ENCODE results near the gene ERVV-1.

The ERVV-1 gene

GRCh38 chr19:53034054-53034453 lies 20.3 kb downstream of the ERVV-1 start:
- no peak for DNase-seq

DNA sequence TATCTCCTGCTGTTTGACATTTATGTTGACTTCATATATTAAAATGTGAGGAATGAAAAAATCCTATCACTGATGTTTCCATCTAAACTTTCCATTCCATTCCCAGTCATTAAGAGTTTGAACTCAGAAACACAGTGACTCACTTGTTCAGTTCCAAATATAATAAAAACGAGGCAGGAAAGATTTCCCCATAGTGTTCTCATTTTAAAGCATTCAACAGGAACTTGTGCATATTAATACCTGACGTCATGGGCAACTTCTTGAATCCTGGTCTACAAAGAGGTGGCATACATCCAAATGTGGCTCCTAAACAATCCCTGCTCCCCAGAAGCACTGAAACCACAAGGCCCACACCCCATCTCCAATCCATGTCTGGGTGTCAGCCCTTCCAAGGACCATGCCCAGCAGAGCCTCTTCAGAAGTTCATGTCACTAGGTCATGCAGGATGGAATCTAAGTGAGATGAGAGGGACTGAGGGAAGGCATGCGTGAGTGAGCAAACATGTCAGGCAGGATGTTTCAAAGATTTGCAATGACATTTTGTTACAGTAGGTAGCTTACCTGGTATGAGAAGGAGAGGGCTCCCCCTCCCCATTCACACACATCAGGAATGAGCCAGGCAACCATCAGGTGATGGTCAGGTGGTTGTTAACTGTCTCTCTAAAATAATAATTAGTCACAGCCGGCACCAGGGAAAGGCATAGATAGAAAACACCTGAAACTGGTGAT lies 21.4 kb downstream of the ERVV-1 start:
- no peak for DNase-seq

- no peak for DNase-seq
Measured at GRCh38 chr19:53037101-53038097, 23.7 kb downstream of the ERVV-1 start.

- DNase-seq: no peak
Measured at GRCh38 chr19:53041366-53041765, 27.6 kb downstream of the ERVV-1 start.

- no peak for DNase-seq
Measured at GRCh38 chr19:53045536-53045935, 31.8 kb downstream of the ERVV-1 start.

DNA sequence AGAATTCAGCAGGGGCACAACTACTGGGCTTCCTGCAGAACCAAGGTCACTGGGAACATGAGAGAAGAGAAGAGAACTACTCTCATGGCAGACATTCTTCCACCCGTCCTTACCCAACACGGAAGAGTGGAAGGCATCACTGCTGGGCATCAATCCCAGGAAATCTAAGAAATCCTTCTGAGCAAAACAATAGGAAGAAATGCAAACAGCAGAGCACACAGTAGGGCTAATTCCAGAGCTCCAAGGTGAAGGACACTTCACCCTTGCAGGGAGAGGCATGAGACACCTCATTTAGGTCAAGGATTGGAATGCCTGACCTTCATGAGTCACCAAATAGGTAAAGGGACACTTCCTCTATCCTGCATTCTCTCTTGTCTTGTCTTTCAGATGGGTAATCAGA lies 33.7 kb downstream of the ERVV-1 start:
- no peak for DNase-seq

DNA sequence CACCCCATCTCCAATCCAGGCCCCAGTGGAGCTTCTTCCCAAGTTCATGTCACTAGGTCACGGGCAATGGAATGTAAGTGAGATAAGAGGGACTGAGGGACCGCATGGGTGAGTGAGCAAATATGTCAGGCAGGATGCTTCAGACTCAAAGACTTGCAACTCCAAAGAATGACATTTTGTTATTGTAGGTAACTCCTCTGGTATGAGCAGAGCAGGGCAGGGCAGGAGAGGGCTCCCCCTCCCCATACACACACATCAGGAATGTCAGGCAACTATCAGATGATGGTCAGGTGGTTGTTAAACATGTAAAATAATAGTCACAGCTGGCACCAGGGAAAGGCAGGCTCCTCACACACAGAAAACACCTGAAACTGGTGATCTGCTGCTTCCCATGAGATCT lies 41.4 kb downstream of the ERVV-1 start:
- no peak for DNase-seq

DNA sequence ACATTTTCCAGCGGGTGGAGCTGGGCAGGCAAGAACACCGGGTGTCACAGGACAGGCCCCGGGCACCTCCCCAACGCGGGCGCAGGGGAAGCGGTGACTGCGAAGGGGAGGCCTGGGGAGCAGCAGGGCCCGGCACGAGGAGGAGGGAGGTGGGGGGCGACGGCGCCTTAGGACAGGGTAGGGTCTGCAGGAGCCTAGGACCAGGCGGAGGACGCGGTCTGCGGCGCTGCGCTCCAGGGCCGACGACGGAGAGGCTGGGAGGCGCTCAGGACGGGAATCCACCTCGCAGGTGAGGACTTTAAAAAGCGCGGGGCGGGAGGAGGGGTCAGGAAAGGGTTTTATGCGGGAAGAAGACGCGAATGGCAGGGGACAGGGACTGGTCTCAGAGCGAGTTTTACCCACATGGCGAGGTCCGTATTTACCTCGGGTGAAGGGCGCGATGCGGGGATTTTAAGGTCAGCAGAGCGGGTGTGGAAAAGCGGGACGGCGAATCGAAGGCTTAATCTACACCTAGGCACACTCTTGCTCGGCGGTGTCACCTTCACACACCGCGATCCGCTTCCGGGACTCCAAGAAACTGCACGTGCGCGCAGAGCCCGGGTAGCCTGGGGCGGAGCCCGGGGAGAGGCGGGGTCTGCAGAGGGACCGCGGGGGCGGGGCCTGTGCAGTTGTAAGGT lies 44.3 kb downstream of the ERVV-1 start:
- no peak for DNase-seq
